ENCODE data around the gene MFAP3L.

DNA sequence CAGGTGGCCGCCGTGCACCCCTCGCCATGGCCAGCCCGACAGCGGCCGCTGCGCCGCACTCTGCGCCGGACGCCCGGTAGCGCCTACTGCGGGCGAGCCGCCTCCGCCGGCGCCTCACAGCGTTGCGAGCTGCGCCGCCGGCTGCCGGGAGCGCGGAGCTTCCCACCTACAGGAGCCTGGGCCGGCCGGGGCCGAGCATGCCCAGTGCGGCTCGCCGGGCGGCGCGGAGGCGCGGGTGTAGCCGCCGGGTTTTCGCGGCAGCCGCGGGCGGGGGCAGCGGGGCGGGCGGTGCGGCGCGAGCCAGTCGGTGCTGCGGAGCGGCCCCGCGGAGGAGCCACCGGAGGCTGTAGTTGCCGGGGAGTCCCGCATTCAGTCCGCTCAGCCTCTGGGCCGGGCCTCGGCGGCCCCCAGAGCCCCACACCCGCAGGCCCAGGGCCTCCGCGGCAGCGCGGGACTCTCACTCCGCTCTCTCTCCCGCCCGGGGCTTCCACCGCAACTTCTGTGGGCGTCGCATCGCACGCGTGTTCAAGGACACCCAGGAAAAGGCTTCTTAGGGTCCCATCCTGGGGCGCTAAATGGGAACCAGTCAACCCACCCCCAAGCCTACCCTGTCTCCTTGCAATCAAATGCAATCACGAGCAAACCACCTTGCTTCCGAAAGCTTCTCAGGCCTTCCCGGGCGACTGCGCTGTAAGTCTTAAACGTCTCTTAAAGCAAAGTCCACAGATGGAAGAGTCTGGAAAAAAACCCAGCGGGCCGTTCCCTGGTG, at the start of gene MFAP3L:
- TF ChIP-seq, protein P1, sequence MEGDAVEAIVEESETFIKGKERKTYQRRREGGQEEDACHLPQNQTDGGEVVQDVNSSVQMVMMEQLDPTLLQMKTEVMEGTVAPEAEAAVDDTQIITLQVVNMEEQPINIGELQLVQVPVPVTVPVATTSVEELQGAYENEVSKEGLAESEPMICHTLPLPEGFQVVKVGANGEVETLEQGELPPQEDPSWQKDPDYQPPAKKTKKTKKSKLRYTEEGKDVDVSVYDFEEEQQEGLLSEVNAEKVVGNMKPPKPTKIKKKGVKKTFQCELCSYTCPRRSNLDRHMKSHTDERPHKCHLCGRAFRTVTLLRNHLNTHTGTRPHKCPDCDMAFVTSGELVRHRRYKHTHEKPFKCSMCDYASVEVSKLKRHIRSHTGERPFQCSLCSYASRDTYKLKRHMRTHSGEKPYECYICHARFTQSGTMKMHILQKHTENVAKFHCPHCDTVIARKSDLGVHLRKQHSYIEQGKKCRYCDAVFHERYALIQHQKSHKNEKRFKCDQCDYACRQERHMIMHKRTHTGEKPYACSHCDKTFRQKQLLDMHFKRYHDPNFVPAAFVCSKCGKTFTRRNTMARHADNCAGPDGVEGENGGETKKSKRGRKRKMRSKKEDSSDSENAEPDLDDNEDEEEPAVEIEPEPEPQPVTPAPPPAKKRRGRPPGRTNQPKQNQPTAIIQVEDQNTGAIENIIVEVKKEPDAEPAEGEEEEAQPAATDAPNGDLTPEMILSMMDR (IDR thresholded peaks at IDR 0.05; ENCODE audit: poor library complexity, severe bottlenecking) = peak; percentile 58
- TF ChIP-seq POLR2AphosphoS5 (IDR thresholded peaks at IDR 0.05) = peak; percentile 19
- TF ChIP-seq EZH2 (IDR thresholded peaks at IDR 0.05; ENCODE audit: borderline replicate concordance, insufficient read depth, low read length, poor library complexity, severe bottlenecking) = no peak
- TF ChIP-seq SMC3 (conservative IDR thresholded peaks at IDR 0.05; ENCODE audit: poor library complexity) = no peak
- TF ChIP-seq RAD21 (conservative IDR thresholded peaks at IDR 0.05) = peak; percentile 50
- no peak for TF ChIP-seq EP300 (conservative IDR thresholded peaks at IDR 0.05; ENCODE audit: poor library complexity, severe bottlenecking)

Data from neural cell (in vitro differentiated cells).